PC-9 (cell line): ENCODE data around the gene ATAD2B. TPM values are rescaled to one million over a fixed set of nuclear protein-coding genes. Genes with fewer than 3 reads are reported as not detected.

Experiments used
- BruUV-seq: library from RNA; stranded (reverse); fragments of 400-500 nt; replicated peaks from 2 replicates; lab custom pipeline; 2021; lab: Mats Ljungman, UMichigan
- CTCF ChIA-PET: fragments of 300-600 bp; sonication (Branson Sonifier 250); formaldehyde crosslinking; loops from one replicate; lab custom pipeline; 2022; ENCODE audit warnings: antibody characterized with exemption; lab: Charles Lee
- POLR2A ChIA-PET: fragments of 300-600 bp; sonication (Branson Sonifier 250); formaldehyde crosslinking; loops from one replicate; lab custom pipeline; 2022; ENCODE audit warnings: antibody characterized with exemption; ENCODE audit not compliant: unreplicated experiment; lab: Charles Lee
- DNase-seq, 2 experiments: peaks; one replicate each; pipeline versions ENCODE4 v3.0.0 to v3.0.0-alpha.2; 2015 to 2022; ENCODE audit warnings: mixed read lengths in 1 of 2
- H2AFZ ChIP-seq: fragments of 200-600 bp; sonication (generic); 2 replicates; pipeline ENCODE4 v1.8.1; 2017; ENCODE audit warnings: antibody characterized with exemption
- H3F3A ChIP-seq: fragments of 200-600 bp; sonication (generic); 2 replicates; pipeline ENCODE4 v1.8.1; 2017; ENCODE audit warnings: antibody characterized with exemption, mild to moderate bottlenecking, low read depth; ENCODE audit not compliant: insufficient read depth
- H3K27ac ChIP-seq: fragments of 200-600 bp; sonication (generic); 2 replicates; pipeline ENCODE4 v1.6.1; 2016; ENCODE audit warnings: mixed run types
- H3K27me3 ChIP-seq: fragments of 200-600 bp; sonication (generic); 2 replicates; pipeline ENCODE4 v1.6.1; 2016; ENCODE audit warnings: low read depth, mixed run types; ENCODE audit not compliant: insufficient read depth
- H3K36me3 ChIP-seq: fragments of 200-600 bp; sonication (generic); 2 replicates; pipeline ENCODE4 v1.6.1; 2016; ENCODE audit warnings: low read depth, mixed run types
- H3K4me1 ChIP-seq: fragments of 200-600 bp; sonication (generic); replicated peaks from 2 replicates; pipeline ENCODE4 v1.6.1; 2016; ENCODE audit warnings: mixed run types; ENCODE audit not compliant: insufficient read depth
- H3K4me2 ChIP-seq: fragments of 200-600 bp; sonication (generic); 2 replicates; pipeline ENCODE4 v1.6.1; 2017; ENCODE audit warnings: mixed run types
- H3K4me3 ChIP-seq: fragments of 200-600 bp; sonication (generic); 2 replicates; pipeline ENCODE4 v1.6.1; 2016; ENCODE audit warnings: mixed run types
- H3K79me2 ChIP-seq: fragments of 200-600 bp; sonication (generic); 2 replicates; pipeline ENCODE4 v1.6.1; 2017; ENCODE audit warnings: low read depth, mixed run types
- H3K9me2 ChIP-seq: fragments of 200-600 bp; sonication (generic); 2 replicates; pipeline ENCODE4 v1.8.1; 2017; ENCODE audit warnings: mild to moderate bottlenecking; ENCODE audit not compliant: insufficient read depth
- H3K9me3 ChIP-seq: fragments of 200-600 bp; sonication (generic); 2 replicates; pipeline ENCODE4 v1.8.1; 2016; ENCODE audit warnings: low read depth; ENCODE audit not compliant: insufficient read depth
- H4K20me1 ChIP-seq: fragments of 200-600 bp; sonication (generic); 2 replicates; pipeline ENCODE4 v1.8.1; 2017; ENCODE audit not compliant: insufficient read depth
- EZH2 ChIP-seq: fragments of 200-600 bp; sonication (generic); IDR thresholded peaks from 2 replicates; pipeline ENCODE4 v1.8.0; 2017; ENCODE audit warnings: antibody characterized with exemption, low read depth
- intact Hi-C: fragments of 100-400 bp; cut with micrococcal nuclease; formaldehyde crosslinking; loops from one replicate; pipeline ENCODE4 v1.10.0; 2022; ENCODE audit not compliant: unreplicated experiment
- total RNA-seq: library from RNA; stranded (reverse); gene quantifications from 2 replicates; pipeline ENCODE4 v1.2.3, GENCODE V29; 2021
- TF ChIP-seq, protein P1 (sequence below): fragments of 200-600 bp; sonication (generic); conservative IDR thresholded peaks from 2 replicates; pipeline ENCODE4 v1.6.1; 2017; ENCODE audit warnings: mixed run types, antibody characterized with exemption, mild to moderate bottlenecking, moderate library complexity

ATAD2B gene
- total RNA-seq, 1 experiment from 2014 or later: 12.6 TPM

DNA sequence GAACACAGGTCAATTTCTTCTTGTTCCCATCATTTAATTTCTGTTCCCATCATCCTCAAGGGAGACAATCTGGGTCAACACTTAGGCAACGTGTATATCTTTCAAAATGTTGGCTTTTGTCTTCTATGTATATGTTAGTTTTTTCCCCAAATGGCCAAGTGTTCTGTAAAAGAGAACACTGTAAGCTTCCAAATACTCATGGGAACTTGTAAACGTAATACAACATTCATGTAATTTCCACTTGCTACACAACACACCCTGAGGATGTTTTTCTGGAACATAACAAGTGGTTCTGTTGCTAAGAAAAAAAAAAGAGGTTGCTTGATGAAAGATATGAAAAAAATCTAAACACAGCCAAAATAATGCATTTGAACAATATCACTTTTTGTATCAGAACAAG is 149.1 kb downstream of the ATAD2B start:
- Histone ChIP-seq H3K4me2 (no peak overlapping the region), H3K36me3 (peaks cover 7% of the 10 kb centered on the region; the same call in 1 of the 2 replicates), H3K79me2 (no peaks in the 10 kb centered on the region), H3K9me2 (no peaks in the 10 kb centered on the region), H2AFZ (no peak overlapping the region), H3K4me1 (no peaks in the 10 kb centered on the region), H3K27ac (no peak overlapping the region), H3K4me3 (no peak overlapping the region), H3F3A (no peaks in the 10 kb centered on the region), H3K9me3 (no peaks in the 10 kb centered on the region), H3K27me3 (no peaks in the 10 kb centered on the region), H4K20me1 (no peaks in the 10 kb centered on the region)
- ChIA-PET CTCF (no interaction called here), POLR2A (no interaction called here)
- TF ChIP-seq EZH2: no peak
- TF ChIP-seq, protein P1, sequence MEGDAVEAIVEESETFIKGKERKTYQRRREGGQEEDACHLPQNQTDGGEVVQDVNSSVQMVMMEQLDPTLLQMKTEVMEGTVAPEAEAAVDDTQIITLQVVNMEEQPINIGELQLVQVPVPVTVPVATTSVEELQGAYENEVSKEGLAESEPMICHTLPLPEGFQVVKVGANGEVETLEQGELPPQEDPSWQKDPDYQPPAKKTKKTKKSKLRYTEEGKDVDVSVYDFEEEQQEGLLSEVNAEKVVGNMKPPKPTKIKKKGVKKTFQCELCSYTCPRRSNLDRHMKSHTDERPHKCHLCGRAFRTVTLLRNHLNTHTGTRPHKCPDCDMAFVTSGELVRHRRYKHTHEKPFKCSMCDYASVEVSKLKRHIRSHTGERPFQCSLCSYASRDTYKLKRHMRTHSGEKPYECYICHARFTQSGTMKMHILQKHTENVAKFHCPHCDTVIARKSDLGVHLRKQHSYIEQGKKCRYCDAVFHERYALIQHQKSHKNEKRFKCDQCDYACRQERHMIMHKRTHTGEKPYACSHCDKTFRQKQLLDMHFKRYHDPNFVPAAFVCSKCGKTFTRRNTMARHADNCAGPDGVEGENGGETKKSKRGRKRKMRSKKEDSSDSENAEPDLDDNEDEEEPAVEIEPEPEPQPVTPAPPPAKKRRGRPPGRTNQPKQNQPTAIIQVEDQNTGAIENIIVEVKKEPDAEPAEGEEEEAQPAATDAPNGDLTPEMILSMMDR: no peak
- intact Hi-C loops: no loop called here
- BruUV-seq: no TSS peak
- DNase-seq: peak in 1 of 2 experiments; percentile 25

DNA sequence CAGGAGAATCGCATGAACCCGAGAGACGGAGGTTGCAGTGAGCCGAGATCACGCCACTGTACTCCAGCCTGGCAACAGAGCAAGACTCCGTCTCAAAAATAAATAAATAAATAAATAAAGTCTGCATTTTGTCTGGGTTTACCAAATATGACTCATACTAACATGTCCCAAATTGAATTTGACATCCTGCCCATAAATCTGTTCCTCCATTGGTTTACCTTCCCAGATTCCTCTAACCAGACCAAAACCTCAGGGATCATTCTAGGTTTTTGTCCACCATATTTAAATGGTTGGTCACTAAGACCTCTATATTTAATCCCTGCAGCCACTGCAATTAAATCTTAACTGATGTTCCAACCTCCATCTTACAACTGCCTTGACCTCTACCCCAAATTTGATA is 150.9 kb downstream of the ATAD2B start:
- no peaks in the 10 kb centered on the region for H3K27me3 ChIP-seq
- no peak overlapping the region for H3K4me3 ChIP-seq
- no TSS peak for BruUV-seq
- H2AFZ ChIP-seq: no peak overlapping the region
- CTCF ChIA-PET: no interaction called here
- TF ChIP-seq, protein P1: no peak
- no peak for TF ChIP-seq EZH2
- peaks cover 9% of the 10 kb centered on the region; the same call in 1 of the 2 replicates for H3K36me3 ChIP-seq
- H3K9me2 ChIP-seq: no peaks in the 10 kb centered on the region
- H3K27ac ChIP-seq: no peak overlapping the region
- POLR2A ChIA-PET: no interaction called here
- H3K4me1 ChIP-seq: no peaks in the 10 kb centered on the region
- no peaks in the 10 kb centered on the region for H3K9me3 ChIP-seq
- H3K79me2 ChIP-seq: no peaks in the 10 kb centered on the region
- H4K20me1 ChIP-seq: no peaks in the 10 kb centered on the region
- no peak overlapping the region for H3K4me2 ChIP-seq
- intact Hi-C loops: no loop called here
- DNase-seq: no peak
- H3F3A ChIP-seq: no peaks in the 10 kb centered on the region

DNA sequence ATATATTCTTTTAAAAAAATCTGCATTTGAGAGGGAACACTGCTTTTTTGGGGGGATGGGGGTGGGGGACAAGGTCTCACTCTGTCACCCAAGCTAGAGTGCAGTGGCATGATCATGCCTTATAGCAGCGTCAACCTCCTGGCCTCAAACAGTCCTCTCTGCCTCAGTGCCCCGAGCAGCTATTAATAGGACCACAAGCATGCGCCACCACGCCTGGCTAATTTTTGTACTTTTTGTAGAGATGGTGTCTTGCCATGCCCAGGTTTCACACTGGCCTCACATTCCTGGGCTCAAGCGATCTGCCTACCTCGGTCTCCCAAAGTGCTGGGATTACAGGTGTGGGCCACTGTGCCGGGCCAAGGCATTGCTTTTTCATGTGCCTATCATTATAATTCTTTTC is 154.2 kb downstream of the ATAD2B start:
- DNase-seq: no peak
- Histone ChIP-seq H3K36me3 (0 out of 2 replicates have a peak, but pooled peaks cover 10% of the 10 kb centered on the region), H3K27me3 (no peaks in the 10 kb centered on the region), H3K9me2 (no peaks in the 10 kb centered on the region), H3K4me1 (no peaks in the 10 kb centered on the region), H3K79me2 (no peaks in the 10 kb centered on the region), H3K4me3 (no peak overlapping the region), H3K9me3 (peaks cover 2% of the 10 kb centered on the region; the same call in 1 of the 2 replicates), H4K20me1 (no peaks in the 10 kb centered on the region), H2AFZ (no peak overlapping the region), H3F3A (no peaks in the 10 kb centered on the region), H3K27ac (no peak overlapping the region), H3K4me2 (no peak overlapping the region)
- no TSS peak for BruUV-seq
- TF ChIP-seq EZH2: no peak
- TF ChIP-seq, protein P1: no peak
- intact Hi-C loops: no loop called here
- CTCF ChIA-PET: no interaction called here
- POLR2A ChIA-PET: no interaction called here
